ENCODE results near the gene GPRIN2.
A peak's percentile ranks its signal among the peaks of the same experiment; 100 is the strongest.
"Not testable (repeated sequence)": the region's sequence is repeated elsewhere in the genome, so short reads cannot be mapped to it uniquely, and the experiment has no call there.

The GPRIN2 gene

GRCh38 chr10:46567151-46567550 lies 10.7 kb upstream of the GPRIN2 start:
- DNase-seq (ENCODE audit: low spot score), result not testable (repeated sequence)

GRCh38 chr10:46565591-46566332 lies 9.3 kb upstream of the GPRIN2 start:
- peak; percentile 59 for DNase-seq (ENCODE audit: low spot score)

GRCh38 chr10:46560952-46561351 lies 4.5 kb upstream of the GPRIN2 start:
- no peak for DNase-seq (ENCODE audit: low spot score)

GRCh38 chr10:46560381-46560780 lies 3.9 kb upstream of the GPRIN2 start:
- no peak for DNase-seq (ENCODE audit: low spot score)

- DNase-seq (ENCODE audit: low spot score), result no peak
Measured at GRCh38 chr10:46559231-46559671, 2.8 kb upstream of the GPRIN2 start.

- no peak for DNase-seq (ENCODE audit: low spot score)
Measured at GRCh38 chr10:46558392-46559185, 2.1 kb upstream of the GPRIN2 start.

- no peak for DNase-seq (ENCODE audit: low spot score)
Measured at GRCh38 chr10:46558122-46558391, 1.6 kb upstream of the GPRIN2 start.

GRCh38 chr10:46557319-46558121 lies 1.1 kb upstream of the GPRIN2 start:
- no peak for DNase-seq (ENCODE audit: low spot score)

GRCh38 chr10:46555713-46556514 lies 544 bp downstream of the GPRIN2 start:
- DNase-seq (ENCODE audit: low spot score), result no peak

GRCh38 chr10:46555366-46555712 lies 1.1 kb downstream of the GPRIN2 start:
- DNase-seq (ENCODE audit: low spot score), result no peak

- no peak for DNase-seq (ENCODE audit: low spot score)
Measured at GRCh38 chr10:46554166-46554781, 2.2 kb downstream of the GPRIN2 start.

- DNase-seq (ENCODE audit: low spot score), result no peak
Measured at GRCh38 chr10:46553238-46554049, 3.0 kb downstream of the GPRIN2 start.

- DNase-seq (ENCODE audit: low spot score), result no peak
Measured at GRCh38 chr10:46552526-46553237, 3.8 kb downstream of the GPRIN2 start.

- no peak for DNase-seq (ENCODE audit: low spot score)
Measured at GRCh38 chr10:46551701-46552525, 4.5 kb downstream of the GPRIN2 start.

GRCh38 chr10:46550795-46551700 lies 5.4 kb downstream of the GPRIN2 start:
- DNase-seq (ENCODE audit: low spot score), result no peak

- DNase-seq (ENCODE audit: low spot score), result no peak
Measured at GRCh38 chr10:46550076-46550790, 6.2 kb downstream of the GPRIN2 start.

All from SW480 (cell line).